ENCODE data around the gene GLB1L. TPM values are rescaled to one million over a fixed set of nuclear protein-coding genes. Genes with fewer than 3 reads are reported as not detected.

The GLB1L gene
- total and polyA plus RNA-seq, 4 donors = 2.3 to 5.2 (median 2.6) TPM

- no peak for TF ChIP-seq JUND (IDR thresholded peaks at IDR 0.05)
- no peak for TF ChIP-seq REST (IDR thresholded peaks at IDR 0.05)
- no peak for TF ChIP-seq NR2F2 (IDR thresholded peaks at IDR 0.05)
- no peak for TF ChIP-seq ZBTB33 (IDR thresholded peaks at IDR 0.05)
- TF ChIP-seq FOXA1 (IDR thresholded peaks at IDR 0.05) = no peak
- TF ChIP-seq GABPA (IDR thresholded peaks at IDR 0.05 in 1 of 2, conservative IDR thresholded peaks at IDR 0.05 in 1 of 2) = no peak
- DNase-seq (ENCODE audit: low spot score) = peak; percentile 48
- Histone ChIP-seq H3K4me1 (ENCODE audit: control insufficient read depth in 4 of 4, insufficient read depth in 4 of 4, low read length in 3 of 4) (peaks cover 14 to 49% (median 36%) of the 10 kb centered on the region in 4 donors), H3K9me3 (ENCODE audit: control insufficient read depth in 4 of 4, low read length in 3 of 4) (no peaks in the 10 kb centered on the region), H3K9ac (ENCODE audit: low read depth in 1 of 2, low read length in 2 of 2) (peak within 1 kb of the TSS; percentile 65 to 83), H3K4me3 (ENCODE audit: low read depth in 1 of 3, low read length in 3 of 3) (peak within 1 kb of the TSS; percentile 63 to 86 (median 64)), H3K27me3 (ENCODE audit: control insufficient read depth in 4 of 4, insufficient read depth in 4 of 4, low read length in 3 of 4) (no peaks in the 10 kb centered on the region), H3K36me3 (ENCODE audit: control insufficient read depth in 4 of 4, insufficient read depth in 3 of 4, low read depth in 1 of 4, low read length in 3 of 4) (peaks cover 0 to 3% (median 0%) of the 10 kb centered on the region in 4 donors), H3K27ac (ENCODE audit: low read depth in 1 of 2, low read length in 2 of 2) (peak within 1 kb of the TSS; percentile 65 to 79)
- 19% methylated on average over 49 of the region's 49 CpGs for WGBS
Measured at GRCh38 chr2:219252900-219253752, 7.9 kb upstream of the GLB1L start, which contains the start of gene TUBA4B. Gene TUBA4B (plus strand): TSS chr2:219253243. CDS start chr2:219253408, 165 bp downstream.

- H3K4me1 ChIP-seq (ENCODE audit: control insufficient read depth in 4 of 4, insufficient read depth in 4 of 4, low read length in 3 of 4) = peaks cover 15 to 54% (median 41%) of the 10 kb centered on the region in 4 donors
- no peak for DNase-seq (ENCODE audit: low spot score)
- H3K9ac ChIP-seq (ENCODE audit: low read depth in 1 of 2, low read length in 2 of 2) = peak overlapping the region in 1 of 2 donors; percentile 36
- H3K27me3 ChIP-seq (ENCODE audit: control insufficient read depth in 4 of 4, insufficient read depth in 4 of 4, low read length in 3 of 4) = no peaks in the 10 kb centered on the region
- TF ChIP-seq RXRA (IDR thresholded peaks at IDR 0.05) = no peak
- H3K9me3 ChIP-seq (ENCODE audit: control insufficient read depth in 4 of 4, low read length in 3 of 4) = no peaks in the 10 kb centered on the region
- peaks cover 0 to 3% (median 0%) of the 10 kb centered on the region in 4 donors for H3K36me3 ChIP-seq (ENCODE audit: control insufficient read depth in 4 of 4, insufficient read depth in 3 of 4, low read depth in 1 of 4, low read length in 3 of 4)
- peak overlapping the region; percentile 52 to 63 for H3K27ac ChIP-seq (ENCODE audit: low read depth in 1 of 2, low read length in 2 of 2)
- H3K4me3 ChIP-seq (ENCODE audit: low read depth in 1 of 3, low read length in 3 of 3) = peak overlapping the region in 2 of 3 donors; percentile 63 to 86
- WGBS = 62% methylated on average over 9 of the region's 9 CpGs
Measured at GRCh38 chr2:219252570-219252899, 7.3 kb upstream of the GLB1L start.

GRCh38 chr2:219252084-219252483 is 6.8 kb upstream of the GLB1L start:
- WGBS = 85% methylated on average over 5 of the region's 5 CpGs
- no peak overlapping the region for H3K4me3 ChIP-seq (ENCODE audit: low read depth in 1 of 3, low read length in 3 of 3)
- H3K27me3 ChIP-seq (ENCODE audit: control insufficient read depth in 4 of 4, insufficient read depth in 4 of 4, low read length in 3 of 4) = no peaks in the 10 kb centered on the region
- H3K9ac ChIP-seq (ENCODE audit: low read depth in 1 of 2, low read length in 2 of 2) = no peak overlapping the region
- H3K4me1 ChIP-seq (ENCODE audit: control insufficient read depth in 4 of 4, insufficient read depth in 4 of 4, low read length in 3 of 4) = peaks cover 19 to 58% (median 45%) of the 10 kb centered on the region in 4 donors
- TF ChIP-seq RAD21 (IDR thresholded peaks at IDR 0.05) (no peak), ATF3 (IDR thresholded peaks at IDR 0.05) (no peak), HNF4A (conservative IDR thresholded peaks at IDR 0.05) (no peak), EGR1 (IDR thresholded peaks at IDR 0.05; ENCODE audit: low read depth in 2 of 2) (no peak), REST (IDR thresholded peaks at IDR 0.05) (no peak)
- H3K9me3 ChIP-seq (ENCODE audit: control insufficient read depth in 4 of 4, low read length in 3 of 4) = no peaks in the 10 kb centered on the region
- H3K27ac ChIP-seq (ENCODE audit: low read depth in 1 of 2, low read length in 2 of 2) = peak overlapping the region; percentile 42 to 52
- peaks cover 0 to 3% (median 0%) of the 10 kb centered on the region in 4 donors for H3K36me3 ChIP-seq (ENCODE audit: control insufficient read depth in 4 of 4, insufficient read depth in 3 of 4, low read depth in 1 of 4, low read length in 3 of 4)
- no peak for DNase-seq (ENCODE audit: low spot score)
